ENCODE data around the gene STK32C.

Gene STK32C

DNA sequence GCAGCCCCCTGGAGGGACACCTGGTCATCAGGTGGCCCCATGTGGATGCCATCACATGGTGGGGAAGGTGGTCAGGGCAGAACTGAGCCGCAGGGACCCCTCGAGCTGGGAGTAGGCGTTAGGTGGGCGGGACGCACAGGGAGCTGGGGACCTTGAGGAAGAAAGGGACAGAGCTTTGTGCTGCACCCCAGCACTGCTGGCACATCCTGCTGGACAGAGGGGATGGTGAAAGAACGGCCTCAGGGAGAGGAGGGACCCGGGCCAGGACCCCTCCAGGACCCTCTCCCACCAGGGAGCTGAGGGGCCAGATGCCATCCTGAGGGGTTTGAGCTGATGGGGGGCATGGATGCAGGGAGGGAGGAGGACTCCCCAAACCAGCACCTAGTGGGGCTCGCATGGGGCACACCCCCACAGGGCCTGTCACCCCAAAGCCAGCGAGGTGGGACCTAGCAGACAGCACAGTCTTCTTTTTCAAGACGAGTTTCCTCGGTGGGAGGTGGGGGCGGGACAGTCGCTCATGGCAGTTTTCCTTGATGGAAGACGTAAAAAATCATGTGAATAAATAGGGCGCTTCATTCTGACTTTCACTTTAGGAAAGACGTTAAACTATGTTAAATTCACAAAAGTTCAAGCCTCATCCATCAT is 43.3 kb downstream of the STK32C start:
- DNase-seq: no peak

DNA sequence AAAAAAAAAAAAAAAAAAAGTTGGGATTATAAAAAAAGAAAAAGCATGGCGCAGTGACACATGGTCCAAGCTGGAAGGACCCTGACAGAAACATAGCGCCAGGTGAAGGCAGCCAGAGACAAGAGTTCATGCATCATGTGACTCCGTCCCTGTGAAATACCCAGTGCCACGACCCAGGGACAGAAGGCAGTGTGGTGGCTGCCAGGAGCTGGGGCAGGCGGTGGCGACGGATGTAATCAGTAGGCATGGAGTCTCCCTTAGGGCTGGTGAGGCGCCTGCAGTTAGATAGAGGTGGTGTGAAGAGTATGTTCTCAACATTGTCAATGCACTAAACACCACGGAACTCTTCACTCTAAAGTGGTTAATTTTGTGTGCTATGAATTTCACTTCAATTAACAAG is 43.9 kb downstream of the STK32C start:
- no peak for DNase-seq

DNA sequence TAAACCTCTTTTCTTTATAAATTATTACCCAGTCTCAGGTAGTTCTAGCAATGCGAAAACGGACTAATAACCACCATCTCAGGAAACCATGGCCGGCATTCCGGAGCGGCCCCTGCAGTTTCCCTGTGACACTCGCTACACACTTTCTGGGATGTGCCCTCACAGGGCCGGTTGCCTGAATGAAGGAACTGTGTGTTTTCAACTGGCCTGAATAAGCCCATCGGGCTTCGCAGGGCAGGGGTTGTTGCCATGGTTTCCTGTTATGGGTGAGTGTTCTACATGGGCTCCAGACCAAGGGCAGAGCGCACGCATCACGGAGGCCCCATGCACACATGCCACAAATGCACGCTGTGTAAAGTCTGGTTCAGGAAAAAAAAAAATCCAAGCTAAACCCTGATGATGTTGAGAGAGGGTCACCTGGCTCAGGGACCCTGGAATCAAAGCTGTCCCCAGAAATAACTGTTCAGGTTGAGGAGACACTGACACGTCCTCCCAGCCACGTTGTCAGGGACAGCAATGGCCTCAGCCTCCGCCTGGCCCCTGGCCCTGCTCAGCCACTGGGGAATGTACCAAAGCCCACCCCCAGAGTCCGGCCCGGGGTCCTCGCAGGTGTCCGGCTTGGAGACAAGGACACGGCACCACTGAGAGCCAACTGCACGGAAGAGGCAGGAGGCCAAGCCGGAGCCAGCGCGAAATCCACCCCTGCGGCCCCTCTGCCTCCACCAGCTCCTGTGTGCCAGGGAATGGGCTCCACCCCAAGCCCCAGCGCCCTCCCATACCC is 47.9 kb downstream of the STK32C start:
- DNase-seq: no peak

GRCh38 chr10:132258423-132258822 is 49.3 kb downstream of the STK32C start:
- no peak for DNase-seq

- DNase-seq: no peak
Observed at GRCh38 chr10:132257907-132258306, 49.8 kb downstream of the STK32C start.

- DNase-seq: no peak
Observed at GRCh38 chr10:132257271-132257670, 50.5 kb downstream of the STK32C start.

DNA sequence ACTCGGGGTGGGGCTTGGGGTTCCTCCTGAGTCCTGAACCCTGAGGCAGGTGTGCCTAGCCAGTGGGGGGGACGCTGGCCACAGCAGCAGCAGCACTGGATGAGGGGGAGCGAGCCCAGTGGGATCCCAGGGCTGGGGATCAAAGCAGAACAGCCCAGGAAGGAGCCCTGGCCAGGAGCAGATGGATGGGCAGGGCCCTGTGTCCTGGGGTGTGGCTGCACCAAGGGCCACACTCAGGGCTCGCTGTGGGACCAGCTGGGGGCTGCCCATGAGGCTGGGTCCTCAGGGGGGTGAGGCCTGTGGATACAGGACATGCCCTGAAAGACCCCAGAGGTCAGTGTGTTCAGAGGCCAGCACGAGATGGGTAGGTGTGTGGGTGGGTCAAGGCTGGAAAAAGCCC is 50.9 kb downstream of the STK32C start:
- no peak for DNase-seq

GRCh38 chr10:132255489-132256344 is 52.0 kb downstream of the STK32C start:
- no peak for DNase-seq

GRCh38 chr10:132254841-132255240 is 52.9 kb downstream of the STK32C start:
- DNase-seq: no peak

DNA sequence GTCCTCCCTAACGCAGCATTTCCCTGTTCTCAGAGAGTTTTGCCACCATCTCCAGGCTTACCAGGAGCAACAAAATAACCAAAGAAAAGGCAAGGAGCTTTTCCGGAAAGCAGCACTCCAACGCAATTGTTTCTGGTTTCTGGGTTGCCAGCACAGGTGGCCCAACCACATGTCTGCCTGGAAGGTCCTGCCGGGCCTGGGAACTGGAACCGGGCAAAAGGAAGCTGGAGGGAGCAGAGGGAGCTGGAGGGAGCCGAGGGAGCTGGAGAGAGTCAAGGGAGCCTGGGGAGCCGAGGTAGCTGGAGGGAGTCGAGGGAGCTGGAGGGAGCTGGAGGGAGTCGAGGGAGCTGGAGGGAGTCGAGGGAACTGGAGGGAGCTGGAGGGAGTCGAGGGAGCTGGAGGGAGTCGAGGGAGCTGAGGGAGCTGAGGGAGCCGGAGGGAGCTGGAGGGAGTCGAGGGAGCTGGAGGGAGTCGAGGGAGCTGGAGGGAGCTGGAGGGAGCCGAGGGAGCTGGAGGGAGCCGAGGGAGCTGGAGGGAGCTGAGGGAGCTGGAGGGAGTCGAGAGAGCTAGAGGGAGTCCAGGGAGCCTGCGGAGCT is 54.6 kb downstream of the STK32C start:
- DNase-seq: no peak

DNA sequence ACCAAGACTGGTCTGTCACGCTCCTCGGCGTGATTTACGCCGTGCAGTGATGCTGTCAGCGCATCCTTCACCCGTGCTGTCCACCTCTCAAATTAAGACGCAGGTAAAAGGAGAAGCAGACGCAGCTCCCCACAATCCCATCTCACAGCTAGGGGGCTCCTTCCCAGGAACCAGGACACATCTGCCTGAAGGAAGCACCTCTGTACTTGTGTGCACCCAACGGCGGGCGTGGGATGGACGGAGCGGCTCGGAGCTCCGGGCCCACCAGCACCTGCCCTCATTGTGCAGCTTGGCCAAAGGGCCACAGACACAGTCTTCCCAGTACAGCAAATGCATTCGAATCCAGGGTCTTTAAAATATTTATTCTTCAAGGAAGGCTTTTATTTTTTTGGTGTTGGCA is 55.3 kb downstream of the STK32C start:
- no peak for DNase-seq

GRCh38 chr10:132251928-132252327 is 55.8 kb downstream of the STK32C start:
- DNase-seq: no peak

- no peak for DNase-seq
Observed at GRCh38 chr10:132250481-132251475, 57.0 kb downstream of the STK32C start.

DNA sequence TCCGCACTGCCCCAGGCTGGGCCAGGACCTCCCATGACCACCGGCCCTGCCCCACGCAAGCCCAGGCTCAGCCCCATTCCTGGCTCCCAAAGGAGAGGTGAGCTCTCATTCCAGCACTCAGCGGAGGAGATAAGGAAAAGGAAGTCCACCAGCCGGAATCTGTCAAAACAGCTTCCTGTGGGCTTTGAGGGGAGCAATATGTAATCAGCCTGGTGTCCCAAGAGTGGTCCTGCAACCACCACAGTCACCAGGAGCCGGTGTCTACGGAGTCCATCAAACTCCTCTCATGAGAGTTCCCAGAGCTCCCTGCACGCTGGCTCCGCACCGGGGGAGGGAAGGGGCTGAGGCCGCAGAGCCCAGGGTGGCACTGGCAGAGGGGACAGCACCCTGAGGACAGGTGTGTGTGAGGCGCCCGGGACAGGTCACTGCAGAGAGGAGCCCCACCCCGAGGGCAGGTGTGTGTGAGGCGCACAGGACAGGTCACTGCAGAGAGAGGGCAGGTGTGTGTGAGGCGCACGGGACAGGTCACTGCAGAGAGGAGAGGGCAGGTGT is 57.9 kb downstream of the STK32C start:
- DNase-seq: no peak

GRCh38 chr10:132249226-132249724 is 58.5 kb downstream of the STK32C start:
- DNase-seq: no peak

- DNase-seq: peak; percentile 17 to 68 (median 63)
Observed at GRCh38 chr10:132248455-132249225, 59.1 kb downstream of the STK32C start.

DNA sequence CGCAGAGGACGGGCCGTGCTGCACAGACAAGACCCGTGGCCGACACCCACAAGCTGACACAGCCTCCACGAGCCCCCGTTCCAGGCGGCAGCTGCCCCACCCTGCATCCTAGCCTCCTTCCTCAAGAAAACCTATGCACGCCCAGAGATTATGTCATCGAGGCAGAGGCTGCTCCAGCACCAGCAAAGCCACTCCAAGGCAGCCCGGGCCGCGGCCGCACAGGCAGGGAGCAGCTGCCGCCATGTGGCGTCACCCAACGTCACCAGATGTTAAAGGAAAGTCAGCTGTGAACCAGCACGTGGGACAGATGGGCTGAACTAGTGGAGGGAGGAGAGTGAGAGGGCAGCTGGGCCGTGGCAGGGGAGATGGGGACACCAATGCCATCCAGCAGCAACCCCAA is 59.8 kb downstream of the STK32C start:
- DNase-seq: no peak

DNA sequence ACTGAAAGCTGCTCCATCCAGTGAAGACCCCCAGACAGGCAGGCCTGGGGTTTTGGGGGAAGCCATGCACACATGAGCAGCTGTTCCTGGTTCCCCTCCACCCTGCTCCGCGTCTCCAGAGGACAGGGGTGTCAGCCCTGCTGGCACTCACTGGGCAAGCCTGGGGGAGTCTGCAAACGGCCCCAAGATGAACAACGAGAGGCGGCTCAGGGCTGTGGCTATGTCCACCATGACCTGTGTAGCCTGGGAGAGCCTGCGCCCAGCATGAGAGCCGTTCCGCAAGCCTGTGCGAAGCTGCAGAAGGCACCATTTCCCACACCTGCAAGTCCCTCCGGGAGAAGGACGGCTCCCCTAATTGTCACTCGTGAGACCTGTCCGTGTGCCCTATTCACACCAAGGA is 61.5 kb downstream of the STK32C start:
- no peak for DNase-seq

GRCh38 chr10:132245056-132245455 is 62.7 kb downstream of the STK32C start:
- DNase-seq: no peak

GRCh38 chr10:132243626-132244025 is 64.1 kb downstream of the STK32C start:
- DNase-seq: no peak

GRCh38 chr10:132243141-132243540 is 64.6 kb downstream of the STK32C start:
- no peak for DNase-seq

All from stimulated activated naive CD4-positive, alpha-beta T cell (primary cell).